HG03139 (cell line): ENCODE data around the gene PCDHGB6.
"Not testable (repeated sequence)": the region's sequence is repeated elsewhere in the genome, so short reads cannot be mapped to it uniquely, and the experiment has no call there.

ENCODE experiments used
- ATAC-seq: cut with Tn5 transposase; IDR thresholded peaks from one replicate; pipeline ENCODE4 v1.9.1; 2021; ENCODE audit not compliant: unreplicated experiment

PCDHGB6 gene

GRCh38 chr5:141388661-141389060, 19.2 kb upstream of the PCDHGB6 start:
- no peak for ATAC-seq

- no peak for ATAC-seq
These were observed 18.4 kb upstream of the PCDHGB6 start for GRCh38 chr5:141389153-141390042.

- ATAC-seq: no peak
These were observed 15.2 kb upstream of the PCDHGB6 start, which contains the start of gene PCDHGA8 for GRCh38 chr5:141392429-141393198. PCDHGA8 (plus strand) TSS chr5:141392633; CDS start chr5:141392814, 181 bp downstream.

GRCh38 chr5:141393267-141393666, 14.6 kb upstream of the PCDHGB6 start:
- no peak for ATAC-seq

- not testable (repeated sequence) for ATAC-seq
These were observed 13.2 kb upstream of the PCDHGB6 start for GRCh38 chr5:141394401-141395187.

- not testable (repeated sequence) for ATAC-seq
These were observed 9.9 kb upstream of the PCDHGB6 start, which contains the start of gene PCDHGB5 for GRCh38 chr5:141397756-141398551. PCDHGB5 (plus strand) TSS chr5:141397947; CDS start chr5:141398128, 181 bp downstream.

- ATAC-seq: no peak
These were observed 9.2 kb upstream of the PCDHGB6 start for GRCh38 chr5:141398608-141399007.

- no peak for ATAC-seq
These were observed 8.1 kb upstream of the PCDHGB6 start for GRCh38 chr5:141399555-141400258.

- ATAC-seq: no peak
These were observed 5.1 kb upstream of the PCDHGB6 start, which contains the start of gene PCDHGA9 for GRCh38 chr5:141402553-141403243. PCDHGA9 (plus strand) TSS chr5:141402778; CDS start chr5:141402953, 175 bp downstream.

- ATAC-seq: no peak
These were observed 4.4 kb upstream of the PCDHGB6 start for GRCh38 chr5:141403387-141403786.

GRCh38 chr5:141409598-141410306, 1.9 kb downstream of the PCDHGB6 start:
- no peak for ATAC-seq

GRCh38 chr5:141411575-141411974, 3.8 kb downstream of the PCDHGB6 start:
- ATAC-seq: no peak

- ATAC-seq: peak; percentile 81
These were observed 5.2 kb downstream of the PCDHGB6 start, which contains the start of gene PCDHGA10 for GRCh38 chr5:141412854-141413539. PCDHGA10 (plus strand) TSS chr5:141412987; CDS start chr5:141413176, 189 bp downstream.

GRCh38 chr5:141413540-141414069, 5.8 kb downstream of the PCDHGB6 start:
- no peak for ATAC-seq

- ATAC-seq: not testable (repeated sequence)
These were observed 6.9 kb downstream of the PCDHGB6 start for GRCh38 chr5:141414548-141415274.

GRCh38 chr5:141415275-141415618, 7.4 kb downstream of the PCDHGB6 start:
- not testable (repeated sequence) for ATAC-seq
